ENCODE data around the gene PLK5.

GRCh38 chr19:1551068-1552040 is 27.5 kb downstream of the PLK5 start:
- TF ChIP-seq CTCF (IDR thresholded peaks at IDR 0.05) (no peak), EP300 (IDR thresholded peaks at IDR 0.05; ENCODE audit: low read depth) (no peak), POLR2A (IDR thresholded peaks at IDR 0.05) (no peak), POLR2AphosphoS5 (IDR thresholded peaks at IDR 0.05) (no peak)

All from transverse colon (tissue), 4 donors.